ENCODE data around the gene HADHA. TPM values are rescaled to one million over a fixed set of nuclear protein-coding genes. Genes with fewer than 3 reads are reported as not detected.

HADHA gene
- total RNA-seq, 1 donor from 2014 or later = 523 TPM

DNA sequence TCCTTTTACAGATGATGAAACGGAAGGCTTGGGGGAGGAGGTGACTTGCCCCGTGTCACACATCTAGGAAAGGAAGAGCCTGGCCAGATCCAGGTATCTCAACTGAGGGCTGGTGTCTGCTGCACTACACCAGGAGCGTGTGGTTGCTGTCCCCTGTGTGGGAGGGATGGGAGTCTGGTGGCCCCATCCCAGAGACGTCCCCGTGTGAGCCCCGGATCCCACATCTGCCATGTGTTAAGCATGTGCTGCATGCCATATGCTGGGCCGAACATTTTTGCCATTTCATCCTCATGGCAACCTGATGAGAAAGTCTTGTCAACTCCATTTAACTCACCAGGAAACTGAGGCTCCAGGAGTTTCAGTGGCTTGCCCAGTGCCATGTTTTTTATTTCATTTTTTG, 67.3 kb downstream of the HADHA start:
- H3K36me3 ChIP-seq = no peaks in the 10 kb centered on the region
- TF ChIP-seq, protein P1, sequence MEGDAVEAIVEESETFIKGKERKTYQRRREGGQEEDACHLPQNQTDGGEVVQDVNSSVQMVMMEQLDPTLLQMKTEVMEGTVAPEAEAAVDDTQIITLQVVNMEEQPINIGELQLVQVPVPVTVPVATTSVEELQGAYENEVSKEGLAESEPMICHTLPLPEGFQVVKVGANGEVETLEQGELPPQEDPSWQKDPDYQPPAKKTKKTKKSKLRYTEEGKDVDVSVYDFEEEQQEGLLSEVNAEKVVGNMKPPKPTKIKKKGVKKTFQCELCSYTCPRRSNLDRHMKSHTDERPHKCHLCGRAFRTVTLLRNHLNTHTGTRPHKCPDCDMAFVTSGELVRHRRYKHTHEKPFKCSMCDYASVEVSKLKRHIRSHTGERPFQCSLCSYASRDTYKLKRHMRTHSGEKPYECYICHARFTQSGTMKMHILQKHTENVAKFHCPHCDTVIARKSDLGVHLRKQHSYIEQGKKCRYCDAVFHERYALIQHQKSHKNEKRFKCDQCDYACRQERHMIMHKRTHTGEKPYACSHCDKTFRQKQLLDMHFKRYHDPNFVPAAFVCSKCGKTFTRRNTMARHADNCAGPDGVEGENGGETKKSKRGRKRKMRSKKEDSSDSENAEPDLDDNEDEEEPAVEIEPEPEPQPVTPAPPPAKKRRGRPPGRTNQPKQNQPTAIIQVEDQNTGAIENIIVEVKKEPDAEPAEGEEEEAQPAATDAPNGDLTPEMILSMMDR (IDR thresholded peaks at IDR 0.05; ENCODE audit: borderline replicate concordance) = no peak
- H3K27me3 ChIP-seq (ENCODE audit: low read depth) = peaks cover 41% of the 10 kb centered on the region
- H3K27ac ChIP-seq (replicated peaks) = no peak overlapping the region
- intact Hi-C loops (cut with micrococcal nuclease) = no loop called here
- H3K4me1 ChIP-seq = peaks cover 27% of the 10 kb centered on the region
- no peaks in the 10 kb centered on the region for H3K9me3 ChIP-seq (replicated peaks)
- no peak for DNase-seq
- no peak overlapping the region for H3K4me3 ChIP-seq

DNA sequence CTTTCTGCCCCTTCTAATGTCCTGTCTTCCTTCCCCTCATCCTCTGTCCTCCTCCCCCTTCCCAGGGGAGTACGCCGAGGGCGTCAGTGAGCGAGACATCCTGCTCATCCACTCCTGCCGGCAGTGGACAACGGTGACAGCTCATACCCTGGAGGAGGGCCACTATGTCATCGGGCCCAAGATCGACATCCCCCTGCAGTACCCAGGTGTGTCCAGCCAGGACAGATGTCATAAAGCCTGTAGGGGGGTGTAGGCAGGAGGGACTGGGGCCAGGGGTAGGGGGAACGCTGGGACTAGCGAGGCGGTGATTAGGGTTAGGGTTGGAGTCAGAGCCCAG, 68.2 kb downstream of the HADHA start:
- H3K36me3 ChIP-seq = no peaks in the 10 kb centered on the region
- peaks cover 27% of the 10 kb centered on the region for H3K4me1 ChIP-seq
- no peaks in the 10 kb centered on the region for H3K9me3 ChIP-seq (replicated peaks)
- no peak overlapping the region for H3K4me3 ChIP-seq
- intact Hi-C loops (cut with micrococcal nuclease) = no loop called here
- H3K27ac ChIP-seq (replicated peaks) = no peak overlapping the region
- TF ChIP-seq, protein P1 (IDR thresholded peaks at IDR 0.05; ENCODE audit: borderline replicate concordance) = no peak
- peaks cover 49% of the 10 kb centered on the region for H3K27me3 ChIP-seq (ENCODE audit: low read depth)
- no peak for DNase-seq

DNA sequence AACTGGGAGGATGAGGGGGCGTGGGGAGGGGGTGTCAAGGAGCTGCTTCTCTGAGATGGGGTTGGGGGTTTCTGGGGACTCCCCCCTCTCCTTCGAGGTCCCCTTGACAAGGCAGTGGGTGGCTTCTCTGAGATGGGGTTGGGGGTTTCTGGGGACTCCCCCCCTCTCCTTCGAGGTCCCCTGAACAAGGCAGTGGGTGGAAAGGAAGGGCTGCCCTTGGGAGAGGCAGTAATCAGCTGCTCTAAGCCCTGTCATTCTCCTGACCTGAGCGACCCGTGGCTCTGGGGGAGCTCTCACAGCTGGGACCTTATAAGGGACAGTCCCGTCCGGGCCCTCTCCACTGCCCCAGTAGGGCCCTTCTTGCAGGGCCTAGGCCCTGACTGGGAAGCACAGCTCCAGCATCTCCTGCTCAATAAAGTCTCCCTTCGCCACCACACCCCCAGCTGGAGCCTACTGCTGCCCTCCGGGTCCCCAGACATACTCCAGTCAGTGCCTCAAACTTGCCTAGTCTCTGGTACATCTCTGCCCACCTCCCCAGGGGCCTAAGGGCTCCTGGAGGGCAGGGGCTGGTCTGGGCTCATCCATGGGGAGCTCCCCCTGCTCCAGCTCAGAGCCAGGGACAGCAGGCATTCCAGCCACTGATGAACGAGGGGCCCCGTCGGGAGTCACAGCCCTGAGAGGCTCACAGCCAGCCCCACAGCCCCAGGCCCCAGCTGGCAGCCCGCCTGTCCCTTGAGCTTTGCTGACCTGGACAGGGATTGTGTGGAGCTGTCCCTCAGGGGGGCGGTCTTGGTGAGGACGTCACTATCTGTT, 68.8 kb downstream of the HADHA start:
- Histone ChIP-seq H3K9me3 (replicated peaks) (no peaks in the 10 kb centered on the region), H3K36me3 (no peaks in the 10 kb centered on the region), H3K4me1 (peaks cover 27% of the 10 kb centered on the region), H3K27me3 (ENCODE audit: low read depth) (peaks cover 49% of the 10 kb centered on the region), H3K27ac (replicated peaks) (no peak overlapping the region), H3K4me3 (no peak overlapping the region)
- TF ChIP-seq, protein P1 (IDR thresholded peaks at IDR 0.05; ENCODE audit: borderline replicate concordance) = no peak
- intact Hi-C loops (cut with micrococcal nuclease) = no loop called here
- no peak for DNase-seq

DNA sequence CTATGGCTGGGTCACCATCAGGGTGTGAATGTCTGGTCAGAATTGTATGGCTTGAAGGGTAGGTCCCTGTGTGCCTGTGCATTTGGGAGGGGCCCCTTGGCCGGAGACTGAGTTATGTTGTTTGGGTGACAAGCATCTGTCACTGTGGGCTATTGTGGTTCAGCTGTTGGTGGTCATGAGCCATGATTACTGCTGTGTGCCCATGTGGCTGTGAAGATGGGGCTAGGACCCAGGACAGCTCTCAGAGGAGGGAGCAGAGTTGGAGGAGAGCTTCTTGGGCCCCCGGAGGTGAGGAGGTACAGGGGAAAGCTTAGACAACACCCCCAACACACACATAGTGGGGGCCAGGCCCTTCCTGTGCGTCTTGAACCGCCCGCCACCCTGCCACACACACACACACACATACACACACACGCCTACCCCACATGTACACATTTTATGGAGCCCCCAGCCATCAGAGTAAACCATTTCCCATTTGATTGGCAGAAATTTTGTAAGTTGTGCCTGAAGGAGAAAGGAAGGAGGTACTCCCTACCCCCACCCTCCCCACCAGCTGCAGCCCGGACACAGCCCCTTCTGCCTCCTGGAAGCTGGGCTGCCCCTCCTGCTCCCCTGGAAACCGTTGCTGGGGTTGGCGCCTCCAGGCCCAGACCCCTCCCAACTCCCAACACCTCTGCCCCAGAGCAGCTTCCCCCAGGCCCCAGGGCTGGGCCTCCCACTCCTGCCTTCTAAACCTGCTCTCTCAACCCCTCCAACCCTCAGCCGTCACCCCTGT, 69.6 kb downstream of the HADHA start:
- Histone ChIP-seq H3K9me3 (replicated peaks) (no peaks in the 10 kb centered on the region), H3K27ac (replicated peaks) (no peak overlapping the region), H3K27me3 (ENCODE audit: low read depth) (peaks cover 49% of the 10 kb centered on the region), H3K36me3 (no peaks in the 10 kb centered on the region), H3K4me1 (peaks cover 25% of the 10 kb centered on the region), H3K4me3 (no peak overlapping the region)
- intact Hi-C loops (cut with micrococcal nuclease) = no loop called here
- TF ChIP-seq, protein P1 (IDR thresholded peaks at IDR 0.05; ENCODE audit: borderline replicate concordance) = no peak
- no peak for DNase-seq

DNA sequence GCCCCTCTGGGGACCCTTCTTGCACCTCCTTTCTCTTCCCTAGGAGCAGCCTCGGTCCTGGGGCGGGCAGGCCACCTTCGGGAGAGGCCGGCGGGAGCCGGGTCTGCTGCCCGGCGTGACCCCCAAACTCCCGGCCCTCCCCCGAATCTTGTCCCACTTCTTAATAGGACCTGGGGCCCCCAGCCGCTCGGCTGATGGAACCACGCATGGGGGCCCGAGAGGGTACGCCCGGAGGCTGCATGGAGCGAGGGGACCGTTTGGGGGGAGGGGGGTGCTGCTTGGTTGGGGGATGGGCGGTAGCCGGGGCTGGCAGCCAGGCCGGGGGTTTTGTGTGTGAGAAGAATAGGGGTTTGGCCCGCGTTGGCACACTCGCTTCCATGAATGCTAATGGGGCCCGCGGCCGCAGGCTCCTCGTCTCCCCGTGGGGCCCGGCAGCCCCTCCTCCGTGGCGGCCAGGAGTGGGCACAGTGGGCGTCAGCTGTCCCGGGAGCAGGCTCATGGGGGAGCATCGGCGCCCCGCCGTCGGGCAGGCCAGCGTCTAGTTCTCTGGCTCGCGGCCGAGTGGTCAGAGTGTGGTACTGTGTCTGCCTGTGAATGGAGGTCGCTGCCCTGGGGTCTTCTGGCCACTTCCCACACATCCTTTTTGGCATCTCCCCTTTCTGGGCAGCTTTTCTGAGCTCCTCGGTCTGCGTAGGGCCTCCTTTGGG, 70.5 kb downstream of the HADHA start:
- intact Hi-C loops (cut with micrococcal nuclease) = no loop called here
- peak overlapping the region; percentile 64 for H3K4me3 ChIP-seq
- no peaks in the 10 kb centered on the region for H3K9me3 ChIP-seq (replicated peaks)
- DNase-seq = no peak
- peaks cover 49% of the 10 kb centered on the region for H3K27me3 ChIP-seq (ENCODE audit: low read depth)
- H3K36me3 ChIP-seq = no peaks in the 10 kb centered on the region
- no peak overlapping the region for H3K27ac ChIP-seq (replicated peaks)
- H3K4me1 ChIP-seq = peaks cover 16% of the 10 kb centered on the region
- TF ChIP-seq, protein P1 (IDR thresholded peaks at IDR 0.05; ENCODE audit: borderline replicate concordance) = no peak
